Caki2 (cell line): Measurements from ENCODE around the gene MRPS18C. TPM values are rescaled to one million over a fixed set of nuclear protein-coding genes. Genes with fewer than 3 reads are reported as not detected.
A peak's percentile ranks its signal among the peaks of the same experiment; 100 is the strongest.

Experiments used
- DNase-seq: peaks from one replicate; pipeline ENCODE4 v3.0.0-alpha.2; 2015; ENCODE audit warnings: low read depth
- in situ Hi-C: cut with HindIII; loops from 2 replicates; pipeline ENCODE4 v1.10.0; 2016; ENCODE audit warnings: low sequenced_read_pairs, low pct_unique_long_range_greater_than_20kb, mixed read lengths
- total RNA-seq: library from RNA; depleted of rRNA; stranded (reverse); fragments of >200 nt; shearing (Covaris generic); gene quantifications from 2 replicates; pipeline ENCODE4 v1.2.3, GENCODE V29; 2014; ENCODE audit warnings: low replicate concordance; rRNA removed

The MRPS18C gene
- 10.2 and 23.9 TPM in 2 replicates for total RNA-seq

- in situ Hi-C loops: no loop called here
Observed at GRCh38 chr4:83455281-83456183, at the start of gene MRPS18C, which contains the start of gene HELQ. TSS of gene MRPS18C (plus strand) at chr4:83456058. CDS start at chr4:83456078, 20 bp downstream. TSS of gene HELQ (minus strand) at chr4:83455823. CDS start at chr4:83455693, 130 bp downstream.

DNA sequence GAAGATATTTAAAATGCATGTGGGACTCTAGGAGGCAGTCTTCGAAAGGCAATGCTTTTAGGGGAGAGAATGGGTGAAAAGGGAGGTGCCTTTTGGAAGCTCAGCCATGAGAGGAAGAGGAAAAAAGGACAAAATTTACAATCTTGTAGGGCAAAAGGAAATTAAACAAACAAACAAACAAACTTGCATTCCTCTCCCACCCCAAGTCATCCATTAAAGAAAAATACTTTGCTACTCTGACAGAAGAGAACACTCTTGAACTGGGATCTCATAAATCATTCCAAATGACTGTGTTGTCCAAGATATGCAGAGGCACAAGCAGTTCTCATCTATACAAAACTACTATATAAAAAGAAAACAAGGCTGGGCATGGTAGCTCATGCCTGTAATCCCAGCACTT, 47.0 kb upstream of the MRPS18C start:
- no peak for DNase-seq
- in situ Hi-C loops: no loop called here

More at GRCh38 chr4:83455281-83456183, at the start of gene MRPS18C, which contains the start of gene HELQ:
- peak; percentile 95 for DNase-seq

DNA sequence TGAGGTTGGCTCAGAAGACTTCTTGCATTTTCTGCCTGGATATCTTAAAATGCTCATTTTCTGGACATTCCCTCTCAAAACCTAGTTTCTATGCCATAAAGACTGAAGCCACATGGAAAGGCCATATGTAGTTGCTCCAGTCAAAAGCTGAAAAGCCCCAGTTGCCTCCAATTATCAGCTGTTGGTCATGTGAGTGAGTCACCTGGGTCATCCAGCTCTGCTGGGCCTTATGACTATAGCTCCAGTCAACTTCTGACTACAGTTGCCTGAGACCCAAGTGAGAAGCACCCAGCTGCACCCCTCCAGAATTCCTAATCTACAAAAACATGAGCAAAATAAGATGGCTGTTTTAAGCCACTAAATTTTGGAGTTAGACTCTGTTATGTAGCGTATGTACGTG, 42.2 kb upstream of the MRPS18C start:
- DNase-seq: no peak
- in situ Hi-C loops: no loop called here

- in situ Hi-C loops: no loop called here
- DNase-seq: no peak
Observed at GRCh38 chr4:83417566-83417965, 38.3 kb upstream of the MRPS18C start.

GRCh38 chr4:83418211-83418610, 37.6 kb upstream of the MRPS18C start:
- DNase-seq: no peak
- in situ Hi-C loops: no loop called here

GRCh38 chr4:83431200-83431599, 24.7 kb upstream of the MRPS18C start:
- in situ Hi-C loops: no loop called here
- no peak for DNase-seq

DNA sequence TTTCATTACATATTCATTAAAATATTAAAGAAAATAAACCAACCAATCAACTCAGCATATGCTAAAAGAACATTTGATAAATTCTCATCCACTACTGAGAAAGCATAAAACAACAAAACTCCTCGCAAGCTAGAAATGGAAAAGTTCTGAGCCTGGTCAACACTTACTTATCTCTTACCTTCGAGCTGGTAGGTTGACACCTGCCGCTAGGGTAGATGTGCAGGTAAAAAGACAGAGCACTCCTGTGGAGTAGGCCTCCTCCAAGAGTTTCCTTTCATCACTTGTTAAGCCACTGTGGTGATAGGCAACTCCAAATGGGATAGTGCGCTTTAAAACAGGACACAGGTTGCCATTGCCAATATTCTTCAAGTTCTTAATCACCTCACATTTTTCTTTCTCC, 19.2 kb upstream of the MRPS18C start:
- in situ Hi-C loops: no loop called here
- DNase-seq: no peak

DNA sequence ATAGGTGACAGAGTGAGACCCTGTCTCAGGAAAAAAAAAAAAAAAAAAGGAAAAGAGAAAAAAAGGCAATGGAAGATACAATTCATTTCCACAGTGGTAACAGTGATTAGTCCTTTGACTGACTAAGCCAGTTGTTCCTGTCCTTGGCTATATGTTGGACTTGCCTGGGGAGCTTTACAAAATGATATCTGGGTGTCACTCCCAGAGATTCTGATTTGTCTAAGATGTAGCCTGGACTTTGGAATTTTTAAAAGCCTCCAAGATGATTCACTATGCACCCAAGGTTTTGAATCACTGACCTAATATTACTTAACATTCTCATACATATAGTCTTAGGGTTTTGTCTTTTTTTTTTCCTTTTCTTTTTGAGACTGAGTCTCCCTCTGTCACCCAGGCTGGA, 17.1 kb upstream of the MRPS18C start:
- no peak for DNase-seq
- in situ Hi-C loops: no loop called here

DNA sequence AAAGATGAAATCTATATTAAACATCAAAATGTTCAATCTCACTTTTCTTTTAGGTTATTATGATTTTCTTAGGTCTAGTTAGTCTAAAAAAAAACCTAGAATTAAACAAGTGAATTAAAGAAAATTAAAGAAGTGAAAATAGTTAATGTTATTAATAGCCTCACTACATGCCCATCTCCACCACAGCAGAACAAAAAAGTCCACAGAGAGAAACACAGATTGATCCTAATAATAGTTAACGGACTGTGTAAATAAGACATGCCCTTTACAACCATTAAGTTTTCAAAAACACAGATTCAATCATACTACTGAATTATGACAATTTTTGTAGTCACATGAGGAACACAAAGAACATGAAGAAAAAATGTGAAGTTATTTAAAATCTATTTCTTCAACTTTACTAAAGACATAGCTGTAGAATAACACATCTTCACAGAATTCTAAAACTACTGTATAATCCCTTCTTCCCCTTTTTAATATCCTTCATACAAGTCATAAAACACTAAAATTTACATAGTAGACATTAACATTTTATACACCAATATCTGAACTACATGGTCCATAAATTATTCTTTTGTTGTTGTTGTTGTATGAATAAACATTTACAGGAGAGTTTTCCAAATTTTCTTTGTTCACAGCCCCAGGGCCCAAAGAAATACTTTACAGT, 15.6 kb upstream of the MRPS18C start:
- in situ Hi-C loops: no loop called here
- DNase-seq: no peak

DNA sequence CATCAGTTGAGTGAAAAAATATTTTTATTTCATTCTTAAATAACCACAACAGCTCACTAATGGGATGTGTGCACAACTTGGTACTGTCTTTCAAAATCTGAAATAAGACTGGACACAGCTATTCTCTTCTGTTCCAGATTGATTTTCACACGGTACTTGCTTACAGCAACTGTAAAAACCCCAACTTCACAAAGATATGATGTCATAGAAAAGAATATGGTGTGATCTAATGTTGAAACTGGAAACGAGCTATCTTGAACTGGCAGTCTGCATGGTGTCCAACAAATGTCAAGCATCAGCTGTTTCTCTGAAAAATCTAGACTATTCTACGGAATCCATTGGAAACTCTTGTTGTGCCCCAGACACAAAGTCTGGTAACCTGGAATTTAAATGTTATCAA, 15.0 kb upstream of the MRPS18C start:
- in situ Hi-C loops: no loop called here
- no peak for DNase-seq

DNA sequence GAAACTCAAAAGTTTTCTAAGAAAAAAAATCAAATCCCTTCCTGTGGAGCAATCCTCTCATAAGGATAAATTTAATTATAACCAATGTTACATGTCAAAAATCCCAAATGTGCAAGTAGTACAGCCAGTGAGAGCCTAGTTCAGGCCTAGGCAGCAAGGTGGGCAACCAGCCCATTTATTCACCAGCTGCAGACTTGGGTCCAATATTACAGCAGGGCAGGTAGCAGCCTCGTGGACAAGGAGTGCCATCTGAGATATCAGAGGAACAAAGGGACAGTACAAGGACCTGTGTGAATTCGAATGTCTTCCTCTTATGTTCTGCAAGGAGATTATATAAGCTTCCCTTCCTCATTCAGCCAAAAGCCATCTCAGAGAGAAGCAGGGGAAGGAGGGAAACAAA, 6.8 kb upstream of the MRPS18C start:
- DNase-seq: no peak
- in situ Hi-C loops: no loop called here

DNA sequence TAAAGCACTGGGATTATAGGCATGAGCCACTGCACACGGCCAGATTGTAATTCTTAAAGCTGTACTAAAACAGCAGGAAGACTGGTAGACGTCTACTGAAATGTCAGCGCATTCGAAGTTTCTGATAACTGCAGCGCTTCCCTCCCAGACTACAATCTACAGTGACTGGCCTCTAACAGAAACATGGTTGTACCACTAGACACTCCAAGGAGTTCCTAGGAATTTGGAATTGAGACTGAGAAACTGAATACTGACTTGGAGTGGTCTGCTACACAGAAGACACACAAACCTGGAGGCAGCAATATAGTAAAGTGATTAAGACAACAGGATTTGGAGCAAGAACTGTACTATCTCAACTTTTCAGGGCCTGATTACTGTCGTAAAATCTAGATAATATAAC, 1.2 kb upstream of the MRPS18C start:
- in situ Hi-C loops: no loop called here
- no peak for DNase-seq

DNA sequence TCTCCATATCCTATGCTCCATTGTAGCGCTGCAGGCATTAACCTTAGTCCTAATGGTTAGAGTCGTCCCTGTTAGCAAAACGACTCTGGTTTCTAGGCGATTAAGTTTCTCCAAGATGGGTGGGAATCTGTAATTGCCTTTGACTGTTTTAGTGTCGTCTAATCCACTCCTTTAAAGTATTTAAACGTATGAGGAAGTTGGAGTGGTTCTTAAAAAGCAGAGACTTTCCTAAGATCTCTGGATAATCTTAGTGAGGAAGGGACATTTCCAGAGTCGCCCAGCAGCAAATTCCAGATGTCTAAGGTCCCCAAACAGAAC, 285 bp downstream of the MRPS18C start:
- no peak for DNase-seq
- in situ Hi-C loops: no loop called here

- DNase-seq: no peak
- in situ Hi-C loops: no loop called here
Observed at GRCh38 chr4:83473423-83473822, 17.6 kb downstream of the MRPS18C start.

- in situ Hi-C loops: no loop called here
- no peak for DNase-seq
Observed at GRCh38 chr4:83473966-83474365, 18.1 kb downstream of the MRPS18C start.

DNA sequence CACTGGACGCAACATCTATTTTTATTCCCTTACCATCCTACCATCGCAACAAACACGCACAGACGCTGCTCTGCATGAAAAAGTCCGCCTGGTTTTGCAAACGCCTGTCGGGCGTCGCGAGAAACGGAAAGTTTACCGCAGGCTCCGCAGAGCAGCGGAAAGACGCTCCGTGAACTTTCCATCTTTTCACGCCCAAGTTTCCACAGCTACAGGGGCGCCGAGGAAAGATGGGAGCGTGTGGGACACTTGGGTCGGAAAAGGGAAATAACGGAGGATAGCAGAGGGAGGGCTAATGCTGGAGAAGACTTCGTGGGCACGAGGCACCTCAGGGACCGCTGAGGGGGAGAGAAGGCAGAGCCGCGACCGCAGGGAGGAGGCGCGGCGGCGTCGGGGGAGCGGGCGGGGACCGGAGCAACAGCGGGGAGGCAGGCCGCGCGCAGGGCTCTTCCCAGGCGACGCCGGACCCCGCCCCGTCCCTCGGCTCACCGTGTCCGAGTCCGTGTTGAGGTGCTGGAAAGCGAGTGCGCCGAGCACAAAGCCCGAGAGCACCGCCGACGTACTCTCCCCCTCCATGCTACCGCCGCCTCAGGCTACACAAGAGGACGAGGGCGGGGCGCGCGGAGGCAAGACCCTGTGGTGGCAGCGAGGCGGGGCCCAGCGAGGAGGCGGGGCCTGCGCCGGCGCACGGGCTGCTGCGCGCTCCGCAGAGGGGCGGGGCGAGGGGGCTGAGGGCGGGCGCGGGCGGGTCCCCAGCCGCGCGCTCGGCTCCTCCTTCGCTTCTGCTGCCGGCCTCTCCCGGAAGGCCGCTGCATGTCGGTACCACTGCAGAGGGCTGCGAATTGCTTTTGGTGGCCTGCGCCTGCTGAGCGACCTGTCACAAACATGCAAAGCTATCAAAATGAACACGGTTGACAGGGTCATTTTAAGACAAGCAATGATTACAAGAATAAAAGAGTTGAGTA, 28.9 kb downstream of the MRPS18C start, which contains the start of gene ABRAXAS1:
Gene ABRAXAS1 (minus strand): TSS at position 601 of the 962 bp plus-strand sequence. CDS start 28 bp downstream, at position 573.
- in situ Hi-C loops: no loop called here
- peak; percentile 94 for DNase-seq

- in situ Hi-C loops: no loop called here
- no peak for DNase-seq
Observed at GRCh38 chr4:83486457-83487129, 30.7 kb downstream of the MRPS18C start.
